ENCODE results near the gene PSMG1.

DNA sequence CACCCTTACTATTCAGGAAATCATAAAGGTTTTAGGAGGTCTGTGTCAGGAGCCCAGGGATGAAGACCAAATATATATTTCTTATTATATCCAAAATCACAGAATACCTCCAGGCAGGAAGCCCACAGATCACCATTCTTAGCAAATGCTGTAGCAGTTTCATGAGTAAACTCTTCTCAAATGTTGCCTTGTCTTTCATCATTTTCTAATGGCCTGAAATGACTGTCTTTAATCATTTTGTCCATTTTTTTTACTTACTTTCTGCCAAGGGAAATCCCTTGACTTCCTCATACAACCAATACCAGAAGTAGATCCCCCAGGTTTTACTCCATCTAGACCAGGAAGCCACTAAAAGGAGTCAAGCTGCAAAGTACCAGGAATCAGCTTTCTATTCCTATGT, 32.4 kb downstream of the PSMG1 start:
- TF ChIP-seq, protein P1, sequence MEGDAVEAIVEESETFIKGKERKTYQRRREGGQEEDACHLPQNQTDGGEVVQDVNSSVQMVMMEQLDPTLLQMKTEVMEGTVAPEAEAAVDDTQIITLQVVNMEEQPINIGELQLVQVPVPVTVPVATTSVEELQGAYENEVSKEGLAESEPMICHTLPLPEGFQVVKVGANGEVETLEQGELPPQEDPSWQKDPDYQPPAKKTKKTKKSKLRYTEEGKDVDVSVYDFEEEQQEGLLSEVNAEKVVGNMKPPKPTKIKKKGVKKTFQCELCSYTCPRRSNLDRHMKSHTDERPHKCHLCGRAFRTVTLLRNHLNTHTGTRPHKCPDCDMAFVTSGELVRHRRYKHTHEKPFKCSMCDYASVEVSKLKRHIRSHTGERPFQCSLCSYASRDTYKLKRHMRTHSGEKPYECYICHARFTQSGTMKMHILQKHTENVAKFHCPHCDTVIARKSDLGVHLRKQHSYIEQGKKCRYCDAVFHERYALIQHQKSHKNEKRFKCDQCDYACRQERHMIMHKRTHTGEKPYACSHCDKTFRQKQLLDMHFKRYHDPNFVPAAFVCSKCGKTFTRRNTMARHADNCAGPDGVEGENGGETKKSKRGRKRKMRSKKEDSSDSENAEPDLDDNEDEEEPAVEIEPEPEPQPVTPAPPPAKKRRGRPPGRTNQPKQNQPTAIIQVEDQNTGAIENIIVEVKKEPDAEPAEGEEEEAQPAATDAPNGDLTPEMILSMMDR (IDR thresholded peaks at IDR 0.05; ENCODE audit: insufficient read depth, low read depth, low read length), result no peak
- TF ChIP-seq EZH2 (IDR thresholded peaks at IDR 0.05; ENCODE audit: insufficient read depth, low read length), result no peak

Measured in astrocyte (in vitro differentiated cells and primary cell).